GM19397 (cell line): ENCODE measurements around the gene KCNIP2.
A peak's percentile ranks its signal among the peaks of the same experiment; 100 is the strongest.

Source experiments
- ATAC-seq: cut with Tn5 transposase; IDR thresholded peaks from one replicate; pipeline ENCODE4 v1.9.1; 2021; ENCODE audit warnings: mild to moderate bottlenecking, moderate library complexity; ENCODE audit not compliant: unreplicated experiment

KCNIP2 gene

GRCh38 chr10:101783736-101784118, 59.9 kb downstream of the KCNIP2 start:
- no peak for ATAC-seq

- ATAC-seq = peak; percentile 55
These were observed 60.5 kb downstream of the KCNIP2 start, which contains the start of gene NPM3 for GRCh38 chr10:101782811-101783735. NPM3 (minus strand) TSS chr10:101783446; CDS start chr10:101783390, 56 bp downstream.

DNA sequence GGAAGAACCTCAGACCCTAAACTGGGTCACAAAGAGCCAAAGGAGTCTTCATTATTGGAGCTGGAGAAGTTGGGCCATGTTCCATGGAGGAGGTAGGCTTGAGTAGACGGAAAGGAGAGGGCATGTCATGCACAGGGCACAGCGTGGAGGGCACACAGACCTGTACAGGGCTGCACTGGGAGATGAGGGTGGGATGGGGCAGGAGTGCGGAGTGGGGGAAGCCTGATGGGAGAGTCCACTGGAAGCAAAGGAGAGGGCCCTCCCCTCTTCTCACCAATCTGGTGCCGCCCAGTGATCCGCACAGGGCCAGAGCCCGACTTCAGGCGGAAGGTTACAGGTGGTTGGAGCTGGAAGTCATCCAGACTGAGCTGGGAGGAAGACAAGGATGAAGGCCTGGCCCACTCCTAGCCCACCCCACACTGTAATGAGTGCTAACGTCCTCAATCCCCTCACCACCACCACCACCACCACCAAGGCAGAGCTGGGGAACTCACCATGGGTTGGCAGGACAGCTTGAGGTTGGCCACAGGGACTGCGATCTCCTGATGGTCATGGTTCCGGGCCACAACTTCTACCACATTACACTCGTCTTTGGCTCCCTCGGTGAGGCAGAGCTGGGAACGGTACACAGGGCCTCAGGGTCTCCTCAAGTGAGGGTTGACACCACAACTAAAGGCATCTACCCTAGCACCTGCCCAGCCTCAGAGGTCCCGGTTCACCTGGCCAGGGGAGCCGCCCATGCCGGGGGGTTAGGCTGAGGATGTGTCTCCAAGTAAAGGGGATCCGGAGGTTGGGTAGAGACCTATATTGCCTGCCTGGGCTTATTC, 61.4 kb downstream of the KCNIP2 start:
- no peak for ATAC-seq

DNA sequence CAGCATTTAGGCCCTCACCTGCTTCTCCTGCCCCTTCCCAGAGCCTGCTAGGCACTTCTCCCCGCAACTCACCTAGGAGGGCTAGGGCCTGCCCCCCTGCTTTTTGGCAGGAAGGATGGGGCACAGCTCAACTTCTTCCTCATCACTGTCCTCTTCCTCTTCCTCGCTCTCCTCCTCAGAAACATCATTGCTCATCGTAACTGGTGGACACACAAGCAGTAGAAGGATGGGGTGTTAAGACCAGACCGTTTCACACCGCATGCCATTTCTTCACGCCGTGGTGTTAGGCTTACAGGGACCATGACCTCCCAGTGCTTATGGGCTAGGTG, 62.0 kb downstream of the KCNIP2 start:
- no peak for ATAC-seq

DNA sequence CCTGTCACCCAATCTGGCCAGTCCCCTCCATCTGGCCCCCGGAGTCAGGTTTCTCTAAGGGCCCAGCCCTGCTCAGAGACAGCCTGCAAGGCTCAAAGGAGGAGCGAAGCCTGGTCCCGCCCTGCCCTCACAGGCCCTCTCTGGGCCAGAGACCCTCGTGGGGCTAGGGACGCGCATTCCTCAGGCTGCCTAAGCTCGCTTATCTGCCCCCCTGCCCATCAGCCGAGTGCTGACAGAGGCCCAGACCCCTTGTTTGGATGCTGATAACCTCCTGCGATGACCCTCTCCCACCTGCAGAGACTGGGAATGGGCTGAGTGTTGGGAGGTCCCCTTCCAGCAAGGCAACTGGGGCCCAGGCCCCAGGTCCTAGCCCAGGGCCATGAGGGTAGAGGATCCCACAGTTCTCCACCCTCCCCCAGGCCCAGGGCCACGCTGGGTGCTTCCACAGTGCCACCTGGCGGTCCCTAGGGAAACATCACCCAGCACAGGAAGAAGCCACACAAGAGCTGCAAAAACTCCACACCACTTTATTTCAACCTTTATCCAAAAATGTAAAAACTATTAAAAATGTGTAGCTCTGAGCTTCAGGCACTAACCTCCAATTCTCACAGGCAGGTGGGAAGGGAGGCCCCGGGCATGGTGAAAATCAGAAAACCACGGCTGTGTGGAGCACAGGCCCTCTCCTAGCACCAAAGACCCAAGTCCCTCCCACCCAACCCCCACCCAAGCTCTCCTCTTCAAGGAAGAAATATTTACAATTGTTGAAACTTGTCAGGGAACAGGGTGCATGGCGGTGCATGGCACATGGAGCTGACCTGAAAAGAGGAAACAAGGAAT, 62.6 kb downstream of the KCNIP2 start:
- no peak for ATAC-seq

DNA sequence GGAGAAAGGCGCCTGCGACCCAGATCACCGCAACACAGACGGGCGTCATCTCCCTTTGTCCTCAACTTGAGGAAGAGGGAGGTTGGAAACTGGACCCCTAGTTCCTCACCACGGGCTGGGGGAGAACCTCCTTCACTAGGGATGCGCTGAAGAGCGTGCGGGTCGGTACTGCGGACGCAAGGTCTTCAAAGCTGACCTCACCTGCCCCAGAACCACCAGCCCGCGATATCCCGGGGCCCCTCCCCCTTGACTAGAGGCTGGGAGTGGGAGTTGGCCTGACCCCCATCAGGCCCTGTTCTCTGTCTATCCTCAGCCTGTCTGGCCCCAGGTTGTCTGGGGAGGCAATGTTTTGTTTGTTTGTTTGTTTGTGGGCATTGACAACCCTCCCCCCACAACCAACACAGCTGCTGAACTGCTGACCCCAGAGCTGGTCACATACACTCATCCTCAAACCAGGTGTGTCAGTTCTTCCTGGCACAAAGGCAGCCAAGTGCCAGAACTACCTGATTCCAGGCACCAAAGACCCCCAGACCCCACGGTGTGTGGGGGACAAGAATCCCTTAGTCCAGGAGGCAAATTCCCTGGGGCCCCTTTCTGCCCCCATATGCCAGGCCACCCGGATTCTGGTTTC, 63.3 kb downstream of the KCNIP2 start:
- no peak for ATAC-seq

DNA sequence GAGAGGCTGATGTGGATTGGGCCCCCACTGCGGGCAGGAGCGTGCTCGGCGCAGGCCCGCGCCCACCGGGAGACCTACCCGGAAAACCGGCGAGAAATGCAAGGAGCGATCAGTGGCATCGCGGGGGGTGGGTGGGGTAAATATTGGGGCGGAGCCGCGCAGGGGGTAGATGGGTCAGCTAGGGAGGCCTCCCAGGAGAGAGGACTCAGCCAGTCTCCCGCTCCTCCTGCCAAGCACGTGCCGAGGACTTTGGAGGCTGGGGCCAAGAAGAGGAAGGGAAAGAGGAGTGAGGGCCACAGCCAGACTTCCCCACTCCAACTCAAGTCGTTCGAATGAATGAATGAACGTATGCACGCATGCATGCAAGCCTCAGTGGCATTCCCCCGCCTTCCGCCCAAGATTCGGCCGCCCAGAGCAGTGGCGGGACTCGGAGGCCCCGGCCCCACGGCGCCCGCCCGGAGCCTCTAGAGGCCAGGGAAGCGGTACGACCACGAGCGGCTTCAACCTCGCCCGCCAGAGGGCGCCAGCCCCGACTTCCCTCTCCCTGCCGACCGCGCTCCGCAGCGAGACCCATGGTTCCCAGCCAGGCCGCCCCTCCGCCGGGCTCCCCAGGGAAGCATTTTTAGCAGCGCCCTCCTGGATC, 63.9 kb downstream of the KCNIP2 start:
- no peak for ATAC-seq

- ATAC-seq = no peak
These were observed 64.6 kb downstream of the KCNIP2 start for GRCh38 chr10:101778781-101779543.

DNA sequence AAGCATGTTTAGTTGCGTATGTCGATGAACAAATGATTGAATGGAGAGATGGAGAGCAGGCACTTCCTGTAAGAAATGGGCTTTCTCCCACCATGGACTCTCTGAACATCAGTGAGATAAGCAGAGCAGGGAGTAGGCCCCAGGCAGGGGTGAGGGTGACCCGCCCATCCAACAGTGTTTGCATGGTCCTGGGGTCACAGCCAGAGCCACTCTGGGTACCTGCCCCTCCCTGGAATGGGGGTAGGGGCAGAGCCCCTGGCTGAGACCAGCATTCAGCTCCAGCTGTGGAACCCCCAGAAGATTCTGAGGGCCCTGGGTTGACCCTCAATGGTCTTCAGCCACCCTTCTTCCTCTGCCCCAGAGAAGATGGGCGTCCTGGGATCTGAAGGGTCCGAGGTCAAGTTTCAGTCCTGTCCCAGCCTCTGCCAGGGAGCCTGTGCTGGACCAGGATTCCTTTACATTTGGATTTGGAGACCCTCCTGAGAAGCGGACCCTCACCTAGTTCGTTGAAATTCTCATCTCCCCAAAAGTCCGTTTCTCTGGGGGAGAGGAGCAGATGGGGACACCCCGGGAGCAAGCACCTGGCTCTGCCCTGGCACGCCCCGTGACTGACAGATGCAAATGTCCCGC, 65.3 kb downstream of the KCNIP2 start:
- no peak for ATAC-seq

- ATAC-seq = no peak
These were observed 65.9 kb downstream of the KCNIP2 start for GRCh38 chr10:101777619-101778145.

DNA sequence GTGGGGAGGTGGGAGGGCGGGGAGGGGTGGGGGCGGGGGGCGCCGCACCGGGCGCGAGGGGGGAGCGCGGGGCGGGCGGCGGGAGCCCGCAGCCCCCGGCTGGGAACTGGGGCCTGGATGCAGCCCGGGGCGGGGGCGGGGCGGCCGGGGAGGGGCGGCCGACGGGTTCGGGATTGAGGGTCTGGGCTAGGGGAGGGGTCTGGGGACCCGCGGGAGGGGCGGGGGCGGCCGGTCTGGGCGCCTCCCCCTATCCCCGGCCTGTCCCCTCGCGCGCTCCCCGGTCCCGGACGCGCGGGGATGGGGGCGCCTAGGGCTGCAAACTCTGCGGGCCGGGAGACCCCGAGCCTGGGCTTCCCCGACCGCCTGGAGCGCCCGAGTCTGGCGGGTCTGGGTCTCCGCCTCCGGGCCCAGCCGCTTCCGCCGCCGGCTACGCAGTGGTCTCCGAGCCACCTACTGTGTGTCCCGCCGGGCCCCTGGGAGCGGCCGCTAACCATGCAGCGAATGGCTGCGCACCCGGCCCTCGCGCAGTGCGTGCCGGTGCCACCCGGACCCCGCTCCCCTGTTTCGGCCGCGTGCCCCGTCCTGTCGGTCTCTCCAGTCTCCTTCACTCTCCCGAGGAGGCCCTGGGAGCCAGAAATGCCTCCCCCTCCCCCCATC, 67.3 kb downstream of the KCNIP2 start:
- ATAC-seq = no peak
